Neural cell (in vitro differentiated cells): ENCODE data around the gene ME3. TPM values are rescaled to one million over a fixed set of nuclear protein-coding genes. Genes with fewer than 3 reads are reported as not detected.

Source experiments
- H2AFZ ChIP-seq: fragments of 200-600, 300-800 bp; sonication (generic), shearing (Covaris generic); 2 replicates; pipeline ENCODE4 v1.6.0; 2014; ENCODE audit warnings: low read depth, mild to moderate bottlenecking, antibody characterized with exemption, low read length, moderate library complexity
- H3F3A ChIP-seq: fragments of 200-600 bp; shearing (Covaris generic); 2 replicates; pipeline ENCODE4 v1.6.1; 2016; ENCODE audit warnings: mild to moderate bottlenecking, moderate library complexity, mixed read lengths, antibody characterized with exemption, low read length; ENCODE audit not compliant: insufficient read depth, poor library complexity, severe bottlenecking
- H3K27ac ChIP-seq: fragments of 200-600, 300-800 bp; sonication (generic), shearing (Covaris generic); 2 replicates; pipeline ENCODE4 v1.5.1; 2014; ENCODE audit warnings: mild to moderate bottlenecking, low read length, moderate library complexity
- H3K27me3 ChIP-seq: fragments of 300-800, 200-600 bp; sonication (generic), shearing (Covaris generic); 2 replicates; pipeline ENCODE4 v1.6.0; 2014; ENCODE audit warnings: mild to moderate bottlenecking, low read depth, low read length, moderate library complexity; ENCODE audit not compliant: insufficient read depth
- H3K36me3 ChIP-seq: fragments of 300-800, 200-600 bp; sonication (generic), shearing (Covaris generic); 2 replicates; pipeline ENCODE4 v1.5.1; 2014; ENCODE audit warnings: mild to moderate bottlenecking, antibody characterized with exemption, low read length, moderate library complexity; ENCODE audit not compliant: insufficient read depth
- H3K4me2 ChIP-seq: fragments of 300-800, 200-600 bp; sonication (generic), shearing (Covaris generic); 2 replicates; pipeline ENCODE4 v1.6.0; 2014; ENCODE audit warnings: mild to moderate bottlenecking, low read length
- H3K4me3 ChIP-seq: fragments of 300-800, 200-600 bp; sonication (generic), shearing (Covaris generic); 2 replicates; pipeline ENCODE4 v1.5.1; 2014; ENCODE audit warnings: mild to moderate bottlenecking, low read length, moderate library complexity
- H3K79me2 ChIP-seq: fragments of 200-600 bp; shearing (Covaris generic); replicated peaks from 2 replicates; pipeline ENCODE4 v1.6.0; 2014; ENCODE audit warnings: mild to moderate bottlenecking, low read length, moderate library complexity; ENCODE audit not compliant: insufficient read depth
- H3K9ac ChIP-seq: fragments of 300-800, 200-600 bp; sonication (generic), shearing (Covaris generic); 2 replicates; pipeline ENCODE4 v1.6.1; 2016; ENCODE audit warnings: mild to moderate bottlenecking, low read length, mixed read lengths
- H3K9me2 ChIP-seq: fragments of 200-600 bp; shearing (Covaris generic); 2 replicates; pipeline ENCODE4 v1.6.1; 2016; ENCODE audit warnings: mild to moderate bottlenecking, low read length, mixed read lengths; ENCODE audit not compliant: insufficient read depth
- H3K9me3 ChIP-seq: fragments of 200-600, 300-800 bp; sonication (generic), shearing (Covaris generic); 2 replicates; pipeline ENCODE4 v1.6.1; 2016; ENCODE audit warnings: mild to moderate bottlenecking, mixed run types, low read length, moderate library complexity, mixed read lengths
- H4K20me1 ChIP-seq: fragments of 200-600 bp; shearing (Covaris generic); 2 replicates; pipeline ENCODE4 v1.6.1; 2016; ENCODE audit warnings: mild to moderate bottlenecking, mixed run types; ENCODE audit not compliant: insufficient read depth
- EP300 ChIP-seq: fragments of 450-650 bp; conservative IDR thresholded peaks from 2 replicates; pipeline ENCODE4 v1.6.1; 2014; ENCODE audit warnings: antibody characterized with exemption, mild to moderate bottlenecking, moderate library complexity; ENCODE audit not compliant: poor library complexity, severe bottlenecking
- EZH2 ChIP-seq: fragments of 200-600, 300-800 bp; shearing (Covaris generic), sonication (generic); IDR thresholded peaks from 2 replicates; pipeline ENCODE4 v1.6.1; 2014; ENCODE audit warnings: antibody characterized with exemption, low read length, borderline replicate concordance, mild to moderate bottlenecking; ENCODE audit not compliant: insufficient read depth, poor library complexity, severe bottlenecking
- MXI1 ChIP-seq: fragments of 450-650 bp; conservative IDR thresholded peaks from 2 replicates; pipeline ENCODE4 v1.6.1; 2014; ENCODE audit warnings: antibody characterized with exemption, mild to moderate bottlenecking; ENCODE audit not compliant: poor library complexity, severe bottlenecking
- POLR2AphosphoS5 ChIP-seq: IDR thresholded peaks from 2 replicates; pipeline ENCODE4 v1.6.1; 2012
- RAD21 ChIP-seq: fragments of 450-650 bp; conservative IDR thresholded peaks from 2 replicates; pipeline ENCODE4 v1.6.1; 2014; ENCODE audit warnings: antibody characterized with exemption, mild to moderate bottlenecking, moderate library complexity
- REST ChIP-seq: IDR thresholded peaks from 2 replicates; pipeline ENCODE4 v1.6.1; 2012; ENCODE audit warnings: borderline replicate concordance
- SMC3 ChIP-seq: fragments of 450-650 bp; conservative IDR thresholded peaks from 2 replicates; pipeline ENCODE4 v1.6.1; 2014; ENCODE audit warnings: antibody characterized with exemption, mild to moderate bottlenecking, moderate library complexity; ENCODE audit not compliant: poor library complexity
- TAF1 ChIP-seq: IDR thresholded peaks from 2 replicates; pipeline ENCODE4 v1.6.1; 2012; ENCODE audit warnings: low read depth
- polyA plus RNA-seq: library from polyadenylated mRNA; depleted of rRNA; stranded (reverse); fragments of >200 nt; gene quantifications from 2 replicates; pipeline ENCODE4 v1.2.3, GENCODE V29; 2014
- TF ChIP-seq, protein P1 (sequence below): fragments of 450-650 bp; IDR thresholded peaks from 2 replicates; pipeline ENCODE4 v1.5.1; 2014; ENCODE audit warnings: antibody characterized with exemption, mild to moderate bottlenecking, moderate library complexity; ENCODE audit not compliant: poor library complexity, severe bottlenecking

ME3 gene
- polyA plus RNA-seq, 1 donor from 2014 or later: 2.1 TPM

DNA sequence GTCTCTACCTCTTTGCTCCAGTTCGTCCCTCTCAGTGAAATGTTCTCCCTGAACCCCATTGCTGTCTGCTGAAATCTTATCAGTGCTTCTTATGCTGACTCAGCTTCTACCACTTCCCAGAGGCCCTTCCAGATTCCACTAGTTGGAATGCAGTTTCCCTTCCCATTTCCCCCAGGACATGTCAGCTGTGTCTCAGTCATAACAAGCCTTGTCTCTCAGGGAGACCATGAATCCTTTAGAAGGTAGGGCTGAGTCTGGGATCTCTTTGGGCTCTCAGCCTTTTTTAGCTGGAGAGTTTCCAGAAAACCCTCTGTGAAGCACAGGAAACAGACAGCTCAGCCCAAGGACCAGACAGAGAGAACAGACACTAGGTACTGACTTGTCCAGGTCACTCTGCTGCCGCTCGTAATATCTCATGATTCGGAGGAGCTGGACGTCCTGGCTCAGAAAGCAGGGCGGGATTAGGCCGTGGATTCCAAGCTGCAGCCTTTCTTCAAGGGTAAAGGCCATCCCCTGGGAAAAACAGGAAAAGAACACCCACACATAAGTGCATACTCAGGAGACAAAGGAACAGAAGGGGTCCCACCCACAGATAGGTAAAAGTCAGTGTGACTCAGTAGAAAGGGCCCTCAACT is 113.0 kb downstream of the ME3 start:
- no peak overlapping the region for H3K27ac ChIP-seq
- H3K27me3 ChIP-seq: no peaks in the 10 kb centered on the region
- H3F3A ChIP-seq: no peaks in the 10 kb centered on the region
- H3K9me2 ChIP-seq: no peaks in the 10 kb centered on the region
- no peaks in the 10 kb centered on the region for H4K20me1 ChIP-seq
- H2AFZ ChIP-seq: no peak overlapping the region
- no peak overlapping the region for H3K4me2 ChIP-seq
- H3K79me2 ChIP-seq: no peaks in the 10 kb centered on the region
- no peaks in the 10 kb centered on the region for H3K36me3 ChIP-seq
- TF ChIP-seq REST (no peak), SMC3 (no peak), EZH2 (no peak), MXI1 (no peak), RAD21 (no peak), POLR2AphosphoS5 (no peak), TAF1 (no peak), EP300 (no peak)
- TF ChIP-seq, protein P1, sequence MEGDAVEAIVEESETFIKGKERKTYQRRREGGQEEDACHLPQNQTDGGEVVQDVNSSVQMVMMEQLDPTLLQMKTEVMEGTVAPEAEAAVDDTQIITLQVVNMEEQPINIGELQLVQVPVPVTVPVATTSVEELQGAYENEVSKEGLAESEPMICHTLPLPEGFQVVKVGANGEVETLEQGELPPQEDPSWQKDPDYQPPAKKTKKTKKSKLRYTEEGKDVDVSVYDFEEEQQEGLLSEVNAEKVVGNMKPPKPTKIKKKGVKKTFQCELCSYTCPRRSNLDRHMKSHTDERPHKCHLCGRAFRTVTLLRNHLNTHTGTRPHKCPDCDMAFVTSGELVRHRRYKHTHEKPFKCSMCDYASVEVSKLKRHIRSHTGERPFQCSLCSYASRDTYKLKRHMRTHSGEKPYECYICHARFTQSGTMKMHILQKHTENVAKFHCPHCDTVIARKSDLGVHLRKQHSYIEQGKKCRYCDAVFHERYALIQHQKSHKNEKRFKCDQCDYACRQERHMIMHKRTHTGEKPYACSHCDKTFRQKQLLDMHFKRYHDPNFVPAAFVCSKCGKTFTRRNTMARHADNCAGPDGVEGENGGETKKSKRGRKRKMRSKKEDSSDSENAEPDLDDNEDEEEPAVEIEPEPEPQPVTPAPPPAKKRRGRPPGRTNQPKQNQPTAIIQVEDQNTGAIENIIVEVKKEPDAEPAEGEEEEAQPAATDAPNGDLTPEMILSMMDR: no peak
- no peak overlapping the region for H3K4me3 ChIP-seq
- peaks cover 4% of the 10 kb centered on the region for H3K9me3 ChIP-seq
- H3K9ac ChIP-seq: no peak overlapping the region

GRCh38 chr11:86558841-86559240 is 113.6 kb downstream of the ME3 start:
- Histone ChIP-seq H3K9me3 (peaks cover 4% of the 10 kb centered on the region), H3K36me3 (no peaks in the 10 kb centered on the region), H3K4me3 (no peak overlapping the region), H3F3A (no peaks in the 10 kb centered on the region), H3K9me2 (no peaks in the 10 kb centered on the region), H2AFZ (no peak overlapping the region), H3K9ac (no peak overlapping the region), H4K20me1 (no peaks in the 10 kb centered on the region), H3K4me2 (no peak overlapping the region), H3K27me3 (no peaks in the 10 kb centered on the region), H3K79me2 (no peaks in the 10 kb centered on the region), H3K27ac (no peak overlapping the region)
- TF ChIP-seq RAD21: no peak
- no peak for TF ChIP-seq MXI1
- TF ChIP-seq EZH2: no peak
- no peak for TF ChIP-seq EP300
- TF ChIP-seq TAF1: no peak
- TF ChIP-seq POLR2AphosphoS5: no peak
- TF ChIP-seq REST: no peak
- TF ChIP-seq, protein P1: no peak
- no peak for TF ChIP-seq SMC3
